NB4 (cell line): ENCODE data around the gene SCEL.

Experiments used
- CTCF ChIP-seq: IDR thresholded peaks from one replicate; pipeline ENCODE4 v1.5.1; 2012; ENCODE audit warnings: low read depth, low read length
- MAX ChIP-seq: IDR thresholded peaks from 2 replicates; pipeline ENCODE4 v1.6.1; 2011; ENCODE audit warnings: low read depth, low read length
- MYC ChIP-seq: IDR thresholded peaks from 2 replicates; pipeline ENCODE4 v1.6.1; 2011; ENCODE audit warnings: low read depth, low read length
- POLR2A ChIP-seq: IDR thresholded peaks from 2 replicates; pipeline ENCODE4 v1.6.1; 2011; ENCODE audit warnings: mild to moderate bottlenecking; ENCODE audit not compliant: insufficient read length; ENCODE audit errors: extremely low read depth

- TF ChIP-seq POLR2A (no peak), MAX (no peak), CTCF (no peak), MYC (no peak)
Measured at GRCh38 chr13:77545626-77546412, 10.3 kb downstream of the SCEL start.
